Suprapubic skin (tissue), 3 donors: Measurements from ENCODE around the gene DUSP10.

Source experiments
- CTCF ChIP-seq, 2 donors: fragments of 200-600 bp in 1 of 2; fragments of 450-650 bp in 1 of 2; sonication (generic) in 1 of 2; IDR thresholded peaks; one replicate each; pipeline ENCODE4 v1.5.1; 2016 to 2019; ENCODE audit warnings: antibody characterized with exemption in 2 of 2, mild to moderate bottlenecking in 1 of 2, moderate library complexity in 1 of 2
- POLR2A ChIP-seq, 2 donors: fragments of 450-650 bp; IDR thresholded peaks; one replicate each; pipeline ENCODE4 v1.6.1; 2017; ENCODE audit warnings: antibody characterized with exemption in 2 of 2, mild to moderate bottlenecking in 2 of 2, moderate library complexity in 2 of 2

GRCh38 chr1:221708076-221708571 lies 33.8 kb downstream of the DUSP10 start:
- no peak for TF ChIP-seq CTCF (IDR thresholded peaks at IDR 0.05)
- TF ChIP-seq POLR2A (IDR thresholded peaks at IDR 0.05), result no peak
